HG02588 (cell line): Measurements from ENCODE around the gene C11orf24.

Experiments used
- ATAC-seq: cut with Tn5 transposase; IDR thresholded peaks from one replicate; pipeline ENCODE4 v1.9.1; 2021; ENCODE audit warnings: mild to moderate bottlenecking, moderate library complexity; ENCODE audit not compliant: unreplicated experiment

C11orf24 gene

GRCh38 chr11:68271023-68271780 lies 571 bp downstream of the C11orf24 start:
- peak; percentile 7 for ATAC-seq

DNA sequence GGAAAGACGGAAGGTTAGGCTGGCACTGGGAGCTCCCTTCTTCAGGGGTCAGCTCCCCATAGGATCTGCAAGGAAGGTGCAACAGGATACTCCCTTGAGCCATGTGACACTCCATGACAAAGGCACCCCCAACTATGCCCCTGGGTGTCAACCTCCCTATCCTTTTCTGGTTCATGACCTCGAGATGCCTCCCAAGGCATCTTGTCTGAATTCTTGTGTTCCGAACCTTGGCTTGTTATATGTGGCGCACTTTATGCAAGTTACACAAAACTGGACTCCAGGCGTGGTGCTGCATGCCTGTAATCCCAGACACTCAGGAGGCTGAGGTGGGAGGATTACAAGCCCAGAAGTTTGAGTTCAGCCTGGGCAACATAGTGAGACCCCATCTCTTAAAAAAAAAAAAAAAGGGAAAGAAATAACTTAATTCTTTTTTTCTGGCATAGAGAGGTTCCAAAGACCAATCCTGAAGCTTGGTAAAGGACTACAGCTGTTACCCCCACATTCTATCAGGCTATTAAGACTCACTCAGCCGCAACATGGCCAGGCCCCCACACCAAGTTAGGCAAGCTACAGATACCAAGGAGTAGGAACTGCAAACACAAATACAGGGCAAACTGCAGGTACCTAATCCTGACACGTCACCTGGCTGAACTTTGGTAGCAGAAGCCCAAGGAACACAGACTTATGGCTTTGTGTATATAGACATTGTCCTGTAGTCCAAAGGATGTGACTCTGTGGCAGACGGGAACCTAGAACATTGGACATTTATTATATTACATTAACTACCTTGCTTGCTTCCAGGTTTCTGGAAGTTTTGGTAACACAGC lies 1.4 kb downstream of the C11orf24 start:
- no peak for ATAC-seq

DNA sequence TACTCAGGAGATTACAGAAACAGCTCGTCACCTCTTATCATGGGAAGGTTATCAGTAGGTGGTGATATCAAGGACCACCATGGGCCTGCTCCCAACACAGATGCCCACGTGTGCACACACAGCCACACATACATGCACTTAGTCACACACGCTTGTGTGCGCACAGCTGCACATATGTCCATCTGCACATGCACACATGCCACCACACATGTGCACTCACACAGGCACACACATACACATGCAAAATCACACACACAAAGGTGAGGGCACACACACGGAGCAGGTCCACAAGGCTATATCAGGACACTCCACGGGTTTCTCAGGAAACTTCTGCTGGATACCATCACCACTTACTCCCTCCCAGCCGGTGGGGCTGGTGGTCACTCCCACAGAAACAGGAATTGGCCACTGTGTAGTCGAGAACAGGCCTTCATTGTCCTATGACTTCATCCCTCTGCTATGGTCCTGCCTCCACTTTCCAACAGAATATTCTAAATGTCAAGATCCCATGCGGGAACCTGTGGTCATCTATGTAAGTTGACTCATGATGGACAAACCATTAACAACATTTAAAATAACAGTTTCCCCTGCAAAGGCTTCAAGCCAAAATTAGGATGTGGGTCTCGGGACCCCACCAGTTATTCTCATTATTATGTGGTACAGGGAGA lies 2.2 kb downstream of the C11orf24 start:
- ATAC-seq = no peak

DNA sequence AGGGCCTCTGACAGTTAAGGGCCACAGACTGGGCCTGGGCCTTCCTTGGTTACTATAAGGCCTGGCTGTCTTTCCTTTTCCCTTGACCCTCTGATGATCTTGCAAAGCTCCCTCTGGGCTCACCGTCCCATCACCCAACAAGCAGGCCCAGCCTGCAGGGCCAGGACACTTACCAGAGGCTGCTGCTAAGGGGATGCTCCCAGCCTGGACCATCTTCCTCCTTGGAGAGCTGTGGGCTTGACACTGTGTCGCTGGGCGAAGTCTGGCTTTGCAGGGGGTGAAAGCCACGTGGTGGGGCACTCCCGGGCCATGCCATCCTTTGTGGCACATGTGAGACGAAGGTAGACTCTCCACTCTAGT lies 3.9 kb downstream of the C11orf24 start:
- ATAC-seq = no peak

GRCh38 chr11:68266936-68267880 lies 4.6 kb downstream of the C11orf24 start:
- ATAC-seq = no peak

GRCh38 chr11:68266121-68266891 lies 5.5 kb downstream of the C11orf24 start:
- ATAC-seq = peak; percentile 72

DNA sequence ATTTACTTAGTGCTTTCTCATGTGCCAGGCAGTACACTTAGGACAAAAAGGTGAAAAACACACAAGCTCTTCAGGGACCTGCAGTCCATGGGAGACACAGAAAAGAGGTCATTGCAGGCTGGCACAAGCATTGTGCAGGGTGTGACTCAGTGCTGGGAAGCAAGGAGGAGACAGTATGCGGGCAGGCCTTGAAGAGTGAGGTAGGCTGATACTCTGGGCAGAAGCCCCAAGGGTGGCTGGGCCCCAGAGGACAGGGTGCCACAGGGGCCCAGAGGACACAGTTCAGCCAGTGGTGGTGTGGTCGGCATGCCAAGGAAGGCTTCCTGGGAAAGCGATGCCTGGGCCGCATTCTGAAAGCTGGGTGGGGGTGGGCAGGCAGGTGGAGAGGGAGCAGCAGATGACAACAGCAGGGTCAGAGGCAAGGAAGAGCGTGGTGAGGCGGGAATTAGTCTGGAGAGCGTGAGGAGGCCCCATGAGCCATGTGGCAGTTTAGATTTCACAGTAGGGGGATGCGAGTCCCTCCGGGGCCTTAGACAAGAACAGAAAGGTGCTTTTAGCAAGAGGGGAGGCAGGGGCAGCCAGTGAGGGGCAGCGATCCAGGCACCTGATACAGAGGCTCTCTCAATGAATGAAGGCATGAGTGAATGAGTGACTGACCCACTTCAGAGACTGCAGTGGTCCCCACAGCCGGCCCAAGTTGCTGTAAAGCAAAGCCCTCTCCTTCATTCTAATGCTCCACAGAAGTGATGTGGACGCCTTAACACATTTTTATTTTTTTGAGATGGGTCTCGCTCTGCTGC lies 6.8 kb downstream of the C11orf24 start:
- ATAC-seq = no peak

GRCh38 chr11:68264244-68264643 lies 7.5 kb downstream of the C11orf24 start:
- no peak for ATAC-seq

DNA sequence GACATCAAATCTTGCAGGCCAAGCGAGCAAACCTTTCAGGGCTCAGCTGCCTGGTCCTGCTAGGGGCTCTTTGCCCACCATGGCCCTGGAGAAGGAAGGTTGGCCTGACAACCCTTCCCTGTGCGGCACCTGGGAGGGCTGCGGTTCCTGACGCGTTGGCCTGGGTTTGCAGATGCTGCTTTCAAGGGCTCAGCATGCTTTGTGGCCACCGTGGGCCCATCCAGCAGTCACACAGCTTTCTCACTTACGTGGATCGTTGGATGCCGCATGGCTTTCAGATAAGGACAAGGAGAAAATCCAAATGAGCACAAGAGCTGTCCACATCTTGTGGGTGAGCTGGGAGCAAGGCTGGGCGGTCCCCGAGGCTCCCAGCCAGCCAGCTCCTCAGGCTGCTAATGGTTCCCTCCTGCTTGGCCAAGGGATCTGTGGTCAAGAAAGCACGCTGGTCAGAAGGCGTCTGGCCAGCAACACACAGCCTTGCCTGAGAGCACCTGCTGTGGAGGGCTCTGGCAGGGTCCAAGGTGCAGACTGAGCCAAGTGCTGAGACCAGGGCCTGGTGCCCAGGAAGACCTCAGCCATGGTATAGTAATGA lies 8.2 kb downstream of the C11orf24 start:
- ATAC-seq = no peak

GRCh38 chr11:68262544-68262827 lies 9.3 kb downstream of the C11orf24 start:
- no peak for ATAC-seq

DNA sequence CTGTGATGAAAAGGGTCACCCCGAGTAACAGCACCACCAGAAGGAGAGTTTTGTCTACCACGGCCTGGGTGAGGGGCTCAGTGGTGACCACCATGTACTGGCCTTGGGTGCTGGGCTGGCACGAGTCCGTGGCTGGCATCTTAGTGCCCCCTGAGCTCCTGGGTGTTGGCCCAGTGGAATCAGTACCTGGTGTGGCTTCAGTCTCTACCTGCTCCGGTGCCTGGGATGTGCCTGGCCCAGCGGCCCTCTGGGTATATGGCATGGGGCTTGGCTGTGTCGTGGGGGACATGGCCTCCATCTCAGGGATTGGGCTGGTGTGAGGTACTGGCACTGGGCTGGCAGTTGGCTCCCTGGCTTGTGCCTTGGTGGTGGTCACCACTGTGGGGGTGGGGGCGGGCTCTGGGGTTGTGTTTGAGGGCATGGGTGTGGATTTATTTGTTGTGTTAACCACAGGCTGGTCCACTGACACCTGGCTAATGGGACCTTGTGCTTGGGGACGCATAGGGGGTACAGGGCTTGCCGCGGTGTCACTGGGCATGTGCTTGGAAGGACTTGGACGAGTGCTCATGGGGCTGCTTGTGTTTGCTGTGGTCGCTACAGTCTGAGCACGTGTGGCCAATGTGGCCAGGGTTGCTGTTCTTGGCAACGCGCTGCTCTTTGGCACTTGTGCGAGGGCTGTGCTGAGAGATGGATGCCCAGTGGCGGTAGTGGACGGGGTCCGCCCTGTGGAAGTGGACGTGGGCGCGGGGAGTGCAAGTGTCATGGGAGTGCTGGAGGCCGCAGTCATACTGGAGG lies 9.8 kb downstream of the C11orf24 start:
- ATAC-seq = no peak

DNA sequence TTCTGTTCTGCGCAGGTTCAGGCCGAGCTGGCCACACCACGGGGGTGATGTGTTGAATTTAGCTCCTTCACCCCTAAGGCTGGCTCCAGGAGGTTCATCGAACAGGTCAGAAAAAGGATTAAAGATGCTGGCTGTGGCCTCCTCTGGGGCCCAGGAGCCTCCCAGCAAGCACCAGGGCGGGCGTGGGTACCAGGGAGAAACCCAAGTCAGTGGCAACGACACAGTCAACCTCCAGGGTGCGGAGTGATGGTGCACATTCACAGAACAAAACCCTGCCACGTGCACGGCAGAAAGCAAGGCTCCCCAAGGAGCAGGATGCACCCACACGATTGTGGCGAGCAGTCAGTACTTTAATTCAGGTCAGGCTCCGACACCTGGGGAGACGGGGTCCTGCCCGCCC lies 10.8 kb downstream of the C11orf24 start:
- no peak for ATAC-seq

DNA sequence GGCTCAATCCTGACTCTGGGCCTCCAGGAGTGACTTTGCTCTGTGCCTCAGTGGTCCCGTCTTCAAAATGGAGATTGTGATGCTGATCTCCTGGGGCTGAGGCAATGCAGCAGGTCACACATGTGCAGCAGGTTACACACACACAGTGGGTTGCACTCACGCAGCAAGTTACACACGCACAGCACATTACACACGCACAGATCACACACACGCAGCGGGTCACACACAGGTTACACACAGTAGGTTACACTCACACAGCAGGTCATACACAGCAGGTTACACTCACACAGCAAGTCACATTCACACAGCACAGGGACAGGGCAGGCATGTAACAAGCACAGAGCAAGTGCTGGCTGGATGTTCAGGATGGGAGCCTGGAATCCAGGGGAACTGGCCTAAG lies 11.3 kb downstream of the C11orf24 start:
- no peak for ATAC-seq

DNA sequence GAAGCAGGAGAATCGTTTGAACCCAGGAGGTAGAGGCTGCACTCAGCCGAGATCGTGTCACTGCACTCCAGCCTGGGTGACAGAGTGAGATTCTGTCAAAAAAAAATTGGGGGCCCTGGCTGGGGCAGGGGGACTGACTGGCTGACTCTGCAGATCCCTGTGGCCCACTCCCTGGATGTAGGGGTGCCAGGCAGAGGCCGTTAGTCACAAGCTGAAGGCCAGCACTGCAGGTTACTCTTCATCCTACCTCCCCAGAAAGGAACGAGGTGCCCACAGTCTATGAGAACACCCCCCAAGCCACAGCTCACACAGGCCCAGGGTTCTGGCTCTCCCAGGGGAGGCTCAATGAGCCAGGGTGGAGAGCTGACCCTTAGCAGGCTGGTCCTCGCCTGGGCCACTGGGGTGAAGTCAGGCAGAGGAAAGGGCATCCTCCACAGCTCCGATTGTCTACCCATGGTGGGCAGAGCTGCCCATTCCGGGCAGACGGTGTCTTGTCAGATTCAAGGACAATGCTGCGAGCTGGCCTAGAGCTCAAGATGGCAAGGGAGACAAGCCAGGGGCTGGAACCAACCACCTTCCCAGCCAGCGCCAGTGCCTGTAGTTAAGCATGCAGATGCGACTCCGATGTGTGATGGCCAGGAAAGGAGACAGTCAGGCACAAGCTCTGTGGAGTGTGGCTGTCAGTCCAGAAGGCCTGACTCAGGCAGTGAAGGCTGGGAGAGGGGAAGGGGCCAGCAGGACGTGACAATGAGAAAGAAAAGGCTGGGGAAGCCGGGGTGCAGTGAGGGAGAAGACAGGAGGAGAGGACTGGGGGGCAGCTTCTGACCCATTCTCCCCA lies 12.4 kb downstream of the C11orf24 start:
- no peak for ATAC-seq

GRCh38 chr11:68258363-68258765 lies 13.4 kb downstream of the C11orf24 start:
- no peak for ATAC-seq

DNA sequence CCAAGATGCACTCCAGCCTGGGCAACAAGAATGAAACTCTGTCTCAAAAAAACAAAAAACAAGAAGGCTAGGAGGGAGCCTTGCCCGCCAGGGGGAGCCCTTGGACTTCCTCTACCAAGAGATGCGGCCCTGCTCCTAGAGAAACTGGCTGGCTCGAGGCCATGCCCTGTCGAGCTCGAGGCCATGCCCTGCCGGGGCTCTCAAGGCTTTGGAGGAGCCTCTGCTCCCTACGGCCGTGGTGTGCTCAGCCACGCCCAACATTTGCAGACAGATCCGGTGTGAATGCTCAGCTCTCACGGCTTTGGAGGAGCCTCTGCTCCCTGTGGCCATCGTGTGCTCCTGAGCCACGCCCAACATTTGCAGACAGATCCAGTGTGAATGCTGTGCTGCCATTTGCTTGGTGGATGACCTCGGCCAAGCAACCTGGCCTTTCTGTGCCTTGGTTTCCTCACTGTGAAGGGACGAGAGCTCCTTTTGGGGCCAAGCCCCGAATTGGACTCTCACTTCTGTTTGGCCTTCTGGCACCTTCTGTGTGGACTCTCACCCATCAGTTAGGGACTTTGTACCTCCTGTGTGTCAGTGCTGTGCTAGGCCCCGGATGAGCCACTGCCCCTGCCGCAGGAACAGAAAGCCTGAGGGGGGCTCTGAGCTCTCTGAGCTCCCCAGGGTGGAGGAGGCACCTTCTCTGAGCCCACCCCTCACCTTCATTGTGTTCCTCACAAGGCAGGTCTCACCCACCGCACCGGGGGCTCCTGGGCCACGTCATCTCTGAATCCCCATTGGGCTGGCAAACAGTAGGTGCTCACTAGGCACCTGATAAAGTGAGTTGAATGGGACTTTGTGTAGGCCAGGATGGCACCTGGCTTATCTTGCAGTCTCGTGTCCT lies 14.1 kb downstream of the C11orf24 start:
- ATAC-seq = no peak
